PC-9 (cell line): ENCODE results near the gene CFL2. TPM values are rescaled to one million over a fixed set of nuclear protein-coding genes. Genes with fewer than 3 reads are reported as not detected.
A peak's percentile ranks its signal among the peaks of the same experiment; 100 is the strongest.

Experiments
- BruUV-seq: library from RNA; stranded (reverse); fragments of 400-500 nt; replicated peaks from 2 replicates; lab custom pipeline; 2021; lab: Mats Ljungman, UMichigan
- CTCF ChIA-PET: fragments of 300-600 bp; sonication (Branson Sonifier 250); formaldehyde crosslinking; loops from one replicate; lab custom pipeline; 2022; ENCODE audit warnings: antibody characterized with exemption; lab: Charles Lee
- POLR2A ChIA-PET: fragments of 300-600 bp; sonication (Branson Sonifier 250); formaldehyde crosslinking; loops from one replicate; lab custom pipeline; 2022; ENCODE audit warnings: antibody characterized with exemption; ENCODE audit not compliant: unreplicated experiment; lab: Charles Lee
- DNase-seq, 2 experiments: peaks; one replicate each; pipeline versions ENCODE4 v3.0.0 to v3.0.0-alpha.2; 2015 to 2022; ENCODE audit warnings: mixed read lengths in 1 of 2
- H2AFZ ChIP-seq: fragments of 200-600 bp; sonication (generic); 2 replicates; pipeline ENCODE4 v1.8.1; 2017; ENCODE audit warnings: antibody characterized with exemption
- H3F3A ChIP-seq: fragments of 200-600 bp; sonication (generic); 2 replicates; pipeline ENCODE4 v1.8.1; 2017; ENCODE audit warnings: antibody characterized with exemption, mild to moderate bottlenecking, low read depth; ENCODE audit not compliant: insufficient read depth
- H3K27ac ChIP-seq: fragments of 200-600 bp; sonication (generic); 2 replicates; pipeline ENCODE4 v1.6.1; 2016; ENCODE audit warnings: mixed run types
- H3K27me3 ChIP-seq: fragments of 200-600 bp; sonication (generic); 2 replicates; pipeline ENCODE4 v1.6.1; 2016; ENCODE audit warnings: low read depth, mixed run types; ENCODE audit not compliant: insufficient read depth
- H3K36me3 ChIP-seq: fragments of 200-600 bp; sonication (generic); 2 replicates; pipeline ENCODE4 v1.6.1; 2016; ENCODE audit warnings: low read depth, mixed run types
- H3K4me1 ChIP-seq: fragments of 200-600 bp; sonication (generic); replicated peaks from 2 replicates; pipeline ENCODE4 v1.6.1; 2016; ENCODE audit warnings: mixed run types; ENCODE audit not compliant: insufficient read depth
- H3K4me2 ChIP-seq: fragments of 200-600 bp; sonication (generic); 2 replicates; pipeline ENCODE4 v1.6.1; 2017; ENCODE audit warnings: mixed run types
- H3K4me3 ChIP-seq: fragments of 200-600 bp; sonication (generic); 2 replicates; pipeline ENCODE4 v1.6.1; 2016; ENCODE audit warnings: mixed run types
- H3K79me2 ChIP-seq: fragments of 200-600 bp; sonication (generic); 2 replicates; pipeline ENCODE4 v1.6.1; 2017; ENCODE audit warnings: low read depth, mixed run types
- H3K9me2 ChIP-seq: fragments of 200-600 bp; sonication (generic); 2 replicates; pipeline ENCODE4 v1.8.1; 2017; ENCODE audit warnings: mild to moderate bottlenecking; ENCODE audit not compliant: insufficient read depth
- H3K9me3 ChIP-seq: fragments of 200-600 bp; sonication (generic); 2 replicates; pipeline ENCODE4 v1.8.1; 2016; ENCODE audit warnings: low read depth; ENCODE audit not compliant: insufficient read depth
- H4K20me1 ChIP-seq: fragments of 200-600 bp; sonication (generic); 2 replicates; pipeline ENCODE4 v1.8.1; 2017; ENCODE audit not compliant: insufficient read depth
- CTCF ChIP-seq: fragments of 200-600 bp; sonication (generic); conservative IDR thresholded peaks from 2 replicates; pipeline ENCODE4 v1.6.1; 2017; ENCODE audit warnings: mixed run types, antibody characterized with exemption, mild to moderate bottlenecking, moderate library complexity
- EZH2 ChIP-seq: fragments of 200-600 bp; sonication (generic); IDR thresholded peaks from 2 replicates; pipeline ENCODE4 v1.8.0; 2017; ENCODE audit warnings: antibody characterized with exemption, low read depth
- intact Hi-C: fragments of 100-400 bp; cut with micrococcal nuclease; formaldehyde crosslinking; loops from one replicate; pipeline ENCODE4 v1.10.0; 2022; ENCODE audit not compliant: unreplicated experiment
- total RNA-seq: library from RNA; stranded (reverse); gene quantifications from 2 replicates; pipeline ENCODE4 v1.2.3, GENCODE V29; 2021

The CFL2 gene
- total RNA-seq, 1 experiment from 2014 or later, result 30.5 TPM

- no peak overlapping the region for H3K4me3 ChIP-seq
- DNase-seq, result no peak
- H3K9me2 ChIP-seq, result no peaks in the 10 kb centered on the region
- H3F3A ChIP-seq, result no peaks in the 10 kb centered on the region
- intact Hi-C loops, result no loop called here
- H3K9me3 ChIP-seq, result no peaks in the 10 kb centered on the region
- TF ChIP-seq CTCF, result no peak
- TF ChIP-seq EZH2, result no peak
- H3K36me3 ChIP-seq, result no peaks in the 10 kb centered on the region
- no peaks in the 10 kb centered on the region for H3K27me3 ChIP-seq
- no peaks in the 10 kb centered on the region for H3K79me2 ChIP-seq
- no peak overlapping the region for H3K27ac ChIP-seq
- ChIA-PET CTCF (no interaction called here), POLR2A (no interaction called here)
- no peak overlapping the region for H3K4me2 ChIP-seq
- H2AFZ ChIP-seq, result no peak overlapping the region
- H3K4me1 ChIP-seq, result peaks cover 11% of the 10 kb centered on the region
- H4K20me1 ChIP-seq, result no peaks in the 10 kb centered on the region
- BruUV-seq, result no TSS peak
Observed at GRCh38 chr14:34667007-34667406, 47.4 kb downstream of the CFL2 start.

- peak; percentile 25 to 77 for DNase-seq
- H3F3A ChIP-seq, result no peaks in the 10 kb centered on the region
- no peaks in the 10 kb centered on the region for H3K36me3 ChIP-seq
- ChIA-PET CTCF (interaction anchor here (0.5 kb wide), 1 partner anchor 118 kb away, joined by 3 read pairs; no protein-coding TSS in a partner anchor), POLR2A (interaction anchor here (0.7 kb wide), 2 partner anchors 23 to 57 kb away, joined by 3 to 6 read pairs; no protein-coding TSS in a partner anchor)
- intact Hi-C loops, result no loop called here
- H3K27me3 ChIP-seq, result no peaks in the 10 kb centered on the region
- no peak overlapping the region; the same call in 1 of the 2 replicates for H3K27ac ChIP-seq
- no peak overlapping the region for H3K4me3 ChIP-seq
- H3K9me2 ChIP-seq, result no peaks in the 10 kb centered on the region
- H4K20me1 ChIP-seq, result no peaks in the 10 kb centered on the region
- H3K4me1 ChIP-seq, result peaks cover 11% of the 10 kb centered on the region
- no peaks in the 10 kb centered on the region for H3K79me2 ChIP-seq
- no peak overlapping the region for H2AFZ ChIP-seq
- BruUV-seq, result no TSS peak
- H3K4me2 ChIP-seq, result no peak overlapping the region
- no peaks in the 10 kb centered on the region for H3K9me3 ChIP-seq
- no peak for TF ChIP-seq CTCF
- no peak for TF ChIP-seq EZH2
Observed at GRCh38 chr14:34665785-34666435, 48.5 kb downstream of the CFL2 start.

GRCh38 chr14:34662561-34663088, 51.8 kb downstream of the CFL2 start:
- H3K4me2 ChIP-seq, result no peak overlapping the region
- no peaks in the 10 kb centered on the region for H3K9me2 ChIP-seq
- H4K20me1 ChIP-seq, result no peaks in the 10 kb centered on the region
- no peak overlapping the region for H3K27ac ChIP-seq
- no peaks in the 10 kb centered on the region for H3K27me3 ChIP-seq
- ChIA-PET CTCF (interaction anchor here (0.7 kb wide), 1 partner anchor 858 kb away, joined by 3 read pairs; no protein-coding TSS in a partner anchor), POLR2A (no interaction called here)
- no peak for DNase-seq
- H3K79me2 ChIP-seq, result no peaks in the 10 kb centered on the region
- BruUV-seq, result no TSS peak
- H3K4me3 ChIP-seq, result no peak overlapping the region
- TF ChIP-seq CTCF (no peak), EZH2 (no peak)
- H3K36me3 ChIP-seq, result no peaks in the 10 kb centered on the region
- H3K4me1 ChIP-seq, result peaks cover 11% of the 10 kb centered on the region
- no peak overlapping the region for H2AFZ ChIP-seq
- H3K9me3 ChIP-seq, result no peaks in the 10 kb centered on the region
- no peaks in the 10 kb centered on the region for H3F3A ChIP-seq
- intact Hi-C loops, result no loop called here
